ENCODE data around the gene HSP90AB1.
A peak's percentile ranks its signal among the peaks of the same experiment; 100 is the strongest.

Gene HSP90AB1

DNA sequence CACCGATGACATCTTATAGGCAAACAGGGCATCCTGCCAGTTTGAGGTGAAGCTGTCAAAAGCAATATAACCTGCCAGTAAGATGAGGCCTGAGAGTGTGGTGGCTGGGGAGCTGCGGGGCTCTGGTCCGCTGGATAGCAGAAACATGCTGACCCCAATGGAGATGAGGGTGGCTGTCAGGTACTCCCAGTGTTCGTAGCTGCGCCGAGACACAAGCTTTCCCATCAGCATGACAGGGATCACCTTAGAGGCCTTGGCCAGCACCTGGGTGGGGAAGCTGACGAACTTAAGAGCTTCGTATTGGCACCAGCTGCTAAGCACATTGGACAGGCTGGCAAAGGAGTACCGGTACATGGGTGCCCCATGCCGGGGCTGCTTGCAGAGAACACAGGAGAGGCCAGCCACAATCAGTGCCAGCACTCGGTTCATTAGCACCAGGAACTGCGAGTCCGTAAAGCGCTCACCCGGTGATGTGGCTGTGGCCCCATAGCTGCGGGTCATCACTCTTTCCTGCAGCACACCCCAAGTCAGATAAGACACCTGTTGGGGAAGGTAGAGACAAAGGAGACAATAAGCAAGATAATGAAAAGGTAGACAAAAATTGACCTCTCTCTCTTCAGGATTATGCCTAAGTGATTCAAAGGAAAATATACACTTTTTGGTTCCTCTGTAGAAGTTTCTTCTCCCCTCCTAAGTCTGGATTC lies 8.4 kb downstream of the HSP90AB1 start:
- DNase-seq (ENCODE audit: low read depth in 2 of 3, low spot score in 2 of 3): no peak

GRCh38 chr6:44255871-44256774 lies 9.2 kb downstream of the HSP90AB1 start:
- no peak for DNase-seq (ENCODE audit: low read depth in 2 of 3, low spot score in 2 of 3)

DNA sequence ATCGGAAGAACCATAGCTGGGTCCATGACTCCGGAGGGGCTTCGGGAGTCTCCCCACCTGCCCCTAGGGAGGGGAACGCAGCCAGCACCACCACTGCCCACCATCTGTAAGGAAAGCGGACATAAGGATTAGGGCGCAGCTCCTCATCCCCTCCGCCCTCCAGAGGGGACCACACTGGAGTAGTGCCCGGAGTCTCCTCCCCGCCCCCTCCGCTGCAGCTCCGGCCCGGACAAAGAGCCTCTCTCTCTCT lies 9.8 kb downstream of the HSP90AB1 start:
- DNase-seq (ENCODE audit: low read depth in 2 of 3, low spot score in 2 of 3): no peak

DNA sequence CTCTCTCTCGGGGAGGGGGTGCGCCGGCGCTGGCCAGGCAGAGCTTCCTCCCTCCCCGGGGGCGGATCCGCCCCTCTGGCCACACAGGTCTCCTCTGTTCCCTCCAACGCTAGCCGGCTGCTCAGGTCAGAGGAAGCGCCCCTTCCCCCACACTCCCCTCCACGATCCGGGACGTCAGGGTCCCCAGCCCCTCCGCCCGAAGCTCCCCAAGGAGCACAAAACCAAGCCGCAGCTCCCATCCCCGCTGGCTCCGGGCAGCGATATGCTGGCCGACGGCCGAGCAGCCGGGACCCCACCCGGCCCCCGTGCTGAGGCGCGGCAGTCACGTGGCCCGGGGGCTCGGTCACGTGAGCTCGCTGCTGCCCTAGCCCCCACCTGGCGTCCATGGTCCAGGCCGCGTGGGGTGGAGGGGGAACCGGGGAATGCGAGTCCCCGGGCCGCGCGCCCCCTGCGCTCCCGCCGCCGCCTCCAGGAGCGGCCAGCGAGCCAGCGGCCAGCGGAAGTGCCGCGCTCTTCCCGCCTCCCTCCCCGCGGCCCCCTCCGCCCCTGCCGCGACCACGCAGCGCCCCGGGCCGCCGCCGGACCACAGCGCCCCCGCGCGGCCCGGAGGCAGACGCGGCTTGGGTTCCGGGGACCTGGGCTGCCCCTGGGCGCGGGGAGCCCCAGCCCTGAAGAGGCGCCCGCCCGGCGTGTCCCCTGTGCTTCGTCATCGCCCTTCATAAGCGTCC lies 10.3 kb downstream of the HSP90AB1 start, which contains the start of gene SLC35B2:
SLC35B2 (minus strand) TSS at position 504 of the 728 bp plus-strand sequence; CDS start at position 386, 118 bp downstream.
- DNase-seq (ENCODE audit: low read depth in 2 of 3, low spot score in 2 of 3): no peak

- DNase-seq (ENCODE audit: low read depth in 2 of 3, low spot score in 2 of 3): no peak
Measured at GRCh38 chr6:44257753-44258324, 10.9 kb downstream of the HSP90AB1 start.

- DNase-seq (ENCODE audit: low read depth in 2 of 3, low spot score in 2 of 3): no peak
Measured at GRCh38 chr6:44258325-44258863, 11.5 kb downstream of the HSP90AB1 start.

DNA sequence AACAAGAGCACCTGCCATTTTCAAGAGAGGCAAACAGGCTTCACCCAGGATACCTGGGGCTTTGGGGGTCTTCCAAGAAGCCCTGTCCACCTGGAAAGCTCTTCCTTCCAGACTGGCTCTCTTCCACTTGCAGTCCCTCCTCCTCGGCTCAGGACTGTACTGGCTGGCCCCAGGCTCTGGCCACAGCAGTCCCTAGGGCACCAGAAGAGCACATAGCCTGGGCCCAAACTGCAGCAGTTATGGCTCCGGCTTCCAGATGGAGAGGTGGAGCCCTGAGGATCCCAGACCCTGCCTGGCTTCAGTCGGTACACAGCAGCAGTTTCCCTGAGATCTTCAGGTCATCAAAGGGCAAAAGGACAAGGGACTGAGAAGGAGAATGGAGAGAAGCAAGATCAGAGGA lies 12.0 kb downstream of the HSP90AB1 start:
- no peak for DNase-seq (ENCODE audit: low read depth in 2 of 3, low spot score in 2 of 3)

GRCh38 chr6:44260011-44260410 lies 13.1 kb downstream of the HSP90AB1 start:
- DNase-seq (ENCODE audit: low read depth in 2 of 3, low spot score in 2 of 3): no peak

DNA sequence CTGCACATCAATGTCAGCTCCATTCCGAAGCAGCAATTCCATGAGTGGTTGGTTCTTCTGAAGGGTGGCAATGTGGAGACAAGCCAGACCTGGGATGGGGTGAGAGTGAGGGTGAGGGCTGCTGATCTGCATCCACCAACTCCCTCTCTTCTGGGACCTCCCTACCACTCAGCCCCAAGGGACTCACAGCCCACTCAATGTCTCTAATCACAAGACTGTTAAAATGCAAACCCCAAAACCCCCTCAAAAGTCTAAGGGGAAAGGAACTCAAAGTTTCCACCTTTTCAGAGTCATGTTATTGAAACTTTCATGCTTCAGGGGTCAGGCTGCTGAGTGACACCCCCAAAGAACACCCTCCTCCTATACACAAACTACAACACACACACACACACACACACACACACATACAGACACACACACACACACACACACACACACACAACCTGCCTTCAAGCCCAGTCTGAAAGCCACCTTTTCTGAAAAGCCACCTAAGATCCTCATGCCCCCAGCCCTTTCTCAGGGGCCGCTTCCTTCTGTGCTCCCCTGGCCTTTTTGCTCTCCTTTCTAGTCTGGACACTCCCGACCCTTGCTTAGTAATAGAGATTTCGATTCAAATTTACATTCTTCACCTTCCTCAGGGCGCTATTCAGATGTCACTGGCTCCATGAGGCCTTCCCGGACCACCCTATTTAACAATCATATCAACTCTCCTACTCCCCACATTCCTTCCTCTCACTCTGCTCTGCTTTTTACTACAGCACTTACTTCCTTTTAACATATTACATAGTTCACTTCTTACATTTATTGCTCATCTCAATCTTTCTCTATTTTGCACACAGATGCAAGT lies 13.8 kb downstream of the HSP90AB1 start:
- no peak for DNase-seq (ENCODE audit: low read depth in 2 of 3, low spot score in 2 of 3)

- DNase-seq (ENCODE audit: low read depth in 2 of 3, low spot score in 2 of 3): no peak
Measured at GRCh38 chr6:44261581-44261980, 14.7 kb downstream of the HSP90AB1 start.

- DNase-seq (ENCODE audit: low read depth in 2 of 3, low spot score in 2 of 3): no peak
Measured at GRCh38 chr6:44262467-44263353, 15.8 kb downstream of the HSP90AB1 start.

GRCh38 chr6:44263354-44264100 lies 16.6 kb downstream of the HSP90AB1 start:
- no peak for DNase-seq (ENCODE audit: low read depth in 2 of 3, low spot score in 2 of 3)

DNA sequence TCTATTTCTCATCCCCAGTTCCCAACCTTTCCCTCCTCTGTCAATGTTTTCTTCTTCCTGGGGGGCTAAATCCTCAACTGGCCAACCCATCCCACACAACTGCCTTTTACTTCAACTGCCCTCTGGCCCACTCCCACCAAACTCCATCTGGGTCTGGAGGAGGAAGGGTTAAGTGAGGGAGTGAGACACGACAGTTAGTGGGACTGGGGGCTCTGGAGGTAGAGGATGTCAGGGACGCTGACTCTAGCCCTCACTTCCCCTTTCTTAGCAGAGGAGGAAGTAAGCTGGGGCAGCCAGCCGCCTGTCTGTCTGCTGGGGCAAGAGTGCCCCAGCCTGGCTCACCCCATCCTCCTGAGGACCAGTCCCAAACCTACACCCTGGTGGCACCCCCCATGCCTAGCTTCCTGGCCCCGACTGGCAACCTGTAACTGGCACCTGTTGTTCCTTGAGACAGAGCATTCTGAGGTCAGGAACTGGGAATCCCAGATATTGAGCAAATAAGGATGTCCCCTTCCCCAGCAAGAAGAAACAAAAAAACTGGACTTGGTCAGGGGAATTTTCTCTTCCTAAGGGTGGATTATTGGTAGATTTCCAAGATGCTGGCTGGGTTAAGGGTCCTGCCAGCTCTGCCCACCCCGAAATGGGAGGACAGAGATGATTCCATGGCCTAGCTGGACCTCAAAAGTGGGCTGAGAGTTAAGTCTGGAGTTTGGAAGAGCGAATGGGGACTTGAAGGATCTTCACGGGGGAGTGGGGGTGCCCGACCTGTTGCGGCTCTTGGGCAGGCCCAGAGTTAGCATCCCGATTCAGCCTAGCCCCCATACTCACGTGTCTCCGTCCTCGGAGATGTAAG lies 17.5 kb downstream of the HSP90AB1 start:
- no peak for DNase-seq (ENCODE audit: low read depth in 2 of 3, low spot score in 2 of 3)

DNA sequence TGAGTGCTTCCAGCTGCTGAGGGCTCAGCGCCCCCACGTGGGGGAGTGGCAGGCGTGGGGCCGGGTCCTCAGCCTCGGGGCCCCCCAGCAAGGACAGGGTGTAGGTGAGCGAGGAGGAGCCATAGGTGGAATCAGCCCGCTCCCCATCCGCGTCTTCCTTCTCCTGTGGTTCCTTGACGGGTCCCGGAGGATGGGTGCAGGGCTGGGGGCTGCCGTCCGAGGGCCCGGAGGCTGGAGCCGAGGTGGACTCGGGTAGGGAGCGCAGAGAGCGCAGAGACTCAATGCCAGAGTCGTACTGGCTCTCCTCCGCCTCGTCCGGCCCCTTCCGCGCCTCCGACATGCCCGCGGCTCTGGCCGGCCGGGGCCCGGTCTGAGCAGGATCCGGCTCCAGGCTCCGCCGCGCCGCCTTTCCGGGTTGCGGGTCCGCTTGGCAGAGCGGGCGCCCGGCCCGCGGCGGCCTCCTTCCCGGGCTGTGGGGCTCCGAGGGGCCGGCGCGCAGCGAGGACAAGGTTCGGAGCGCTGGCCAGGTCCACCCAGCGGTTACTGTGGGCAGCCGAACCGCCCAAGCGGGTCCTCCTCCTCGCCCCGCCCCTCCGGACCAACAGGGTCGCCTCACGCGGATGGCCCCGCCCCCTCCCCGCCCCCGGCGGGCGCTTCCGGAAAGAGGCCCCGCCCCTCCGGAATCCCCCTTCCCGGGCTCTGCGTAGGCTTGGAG lies 18.3 kb downstream of the HSP90AB1 start, which contains the start of gene NFKBIE:
NFKBIE (minus strand) TSS at position 545 of the 715 bp plus-strand sequence; CDS start at position 340, 205 bp downstream.
- peak; percentile 97 to 99 (median 97) for DNase-seq (ENCODE audit: low read depth in 2 of 3, low spot score in 2 of 3)

DNA sequence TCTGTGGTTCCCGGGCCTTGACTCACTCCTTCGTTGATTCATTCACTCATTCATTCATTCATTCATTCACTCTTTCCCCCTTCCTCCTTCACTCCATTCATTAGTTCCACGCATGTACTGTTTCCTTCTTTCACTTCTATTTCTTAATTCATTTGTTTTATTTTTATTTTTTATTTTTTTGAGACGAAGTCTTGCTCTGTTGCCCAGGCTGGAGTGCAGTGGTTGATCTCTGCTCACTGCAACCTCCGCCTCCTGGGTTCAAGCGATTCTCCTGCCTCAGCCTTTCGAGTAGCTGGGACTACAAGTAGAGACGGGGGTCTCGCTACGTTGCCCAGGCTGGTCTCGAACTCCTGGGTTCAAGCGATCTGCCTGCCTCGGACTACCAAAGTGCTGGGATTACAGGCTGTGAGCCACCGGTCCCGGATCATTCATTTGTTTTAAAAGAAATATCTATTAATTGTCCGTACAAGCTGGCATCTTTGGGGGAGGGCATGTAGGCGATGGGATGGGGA lies 18.9 kb downstream of the HSP90AB1 start:
- DNase-seq (ENCODE audit: low read depth in 2 of 3, low spot score in 2 of 3): no peak

- no peak for DNase-seq (ENCODE audit: low read depth in 2 of 3, low spot score in 2 of 3)
Measured at GRCh38 chr6:44266347-44266746, 19.4 kb downstream of the HSP90AB1 start.

DNA sequence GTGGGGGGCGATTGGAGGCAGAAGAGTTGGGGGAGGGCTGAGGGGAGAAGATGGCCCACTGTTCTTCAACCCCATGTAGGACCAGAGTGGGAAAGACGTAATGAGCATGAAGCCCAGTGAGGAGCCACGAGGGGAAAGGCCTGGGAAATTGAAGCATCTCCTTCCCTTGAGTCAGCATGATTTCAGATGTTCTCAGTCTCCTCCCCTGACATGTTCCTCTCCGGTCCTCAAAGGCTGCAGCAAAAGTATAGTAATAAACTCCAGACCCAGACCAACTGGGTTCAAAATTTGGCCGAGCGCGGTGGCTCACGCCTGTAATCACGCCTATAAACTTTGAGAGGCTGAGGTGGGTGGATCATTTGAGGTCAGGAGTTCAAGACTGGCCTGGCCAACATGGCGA lies 20.4 kb downstream of the HSP90AB1 start:
- DNase-seq (ENCODE audit: low read depth in 2 of 3, low spot score in 2 of 3): no peak
